RWPE1 (cell line): ENCODE data around the gene ERC2.
"Not testable (repeated sequence)": the region's sequence is repeated elsewhere in the genome, so short reads cannot be mapped to it uniquely, and the experiment has no call there.

Experiments used
- CTCF ChIA-PET: fragments of 350-600 bp; sonication (Branson Sonifier 250); formaldehyde crosslinking; extraction: SDS; loops from one replicate; lab custom pipeline; 2021; lab: Yijun Ruan, JAX
- POLR2A ChIA-PET: fragments of 400-600 bp; formaldehyde crosslinking; extraction: SDS; loops from one replicate; lab custom pipeline; 2020; ENCODE audit warnings: antibody characterized with exemption; ENCODE audit not compliant: low non-redundant PET; lab: Yijun Ruan, JAX
- DNase-seq: peaks from one replicate; pipeline ENCODE4 v3.0.0; 2012; ENCODE audit warnings: low spot score
- H3K27ac ChIP-seq: fragments of 450-650 bp; 2 replicates; pipeline ENCODE4 v1.5.1; 2017
- CTCF ChIP-seq: fragments of 450-650 bp; conservative IDR thresholded peaks from 2 replicates; pipeline ENCODE4 v1.5.1; 2017; ENCODE audit warnings: low read depth, mild to moderate bottlenecking

The ERC2 gene

DNA sequence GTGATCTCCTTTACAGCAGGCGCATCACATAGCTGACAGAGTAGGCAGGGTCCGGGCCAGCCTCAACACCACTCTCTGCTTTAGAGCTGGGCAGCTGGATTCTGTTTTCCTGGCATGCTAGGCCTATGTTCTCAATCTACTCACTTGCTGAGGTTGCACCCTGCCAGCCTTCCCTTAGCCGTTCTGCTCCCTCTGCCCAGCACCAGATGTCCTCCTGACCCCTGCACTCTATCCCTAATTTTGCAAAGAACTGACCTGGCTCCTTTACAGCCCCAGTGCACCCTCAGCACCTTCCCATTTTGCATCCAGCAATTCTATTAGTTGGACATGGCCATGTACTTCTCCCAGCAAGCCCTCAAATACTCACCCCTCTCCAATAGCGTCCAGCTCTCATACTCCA lies 609.5 kb downstream of the ERC2 start:
- H3K27ac ChIP-seq = no peak overlapping the region
- POLR2A ChIA-PET = no interaction called here
- DNase-seq = no peak
- no peak for TF ChIP-seq CTCF
- CTCF ChIA-PET = no interaction called here

DNA sequence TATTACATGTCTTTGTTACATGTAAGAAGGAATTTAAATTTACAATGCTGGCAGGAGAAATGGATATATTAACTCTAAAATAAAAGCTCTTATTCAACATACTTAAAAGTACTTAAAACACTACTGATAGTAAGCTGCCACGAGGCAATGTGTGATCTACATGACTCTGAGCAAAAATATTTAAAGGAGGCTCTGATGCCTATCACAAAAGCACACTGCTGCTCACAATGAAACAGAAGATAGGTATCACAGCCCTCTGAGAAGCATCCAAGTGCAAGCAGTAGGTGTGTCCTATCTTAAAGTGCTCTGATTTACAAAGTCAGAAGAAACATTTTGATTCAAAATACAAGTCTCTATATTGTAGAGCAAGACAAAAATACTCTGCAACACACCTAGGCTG lies 610.0 kb downstream of the ERC2 start:
- no peak for TF ChIP-seq CTCF
- CTCF ChIA-PET = no interaction called here
- DNase-seq = no peak
- POLR2A ChIA-PET = no interaction called here
- no peak overlapping the region for H3K27ac ChIP-seq

DNA sequence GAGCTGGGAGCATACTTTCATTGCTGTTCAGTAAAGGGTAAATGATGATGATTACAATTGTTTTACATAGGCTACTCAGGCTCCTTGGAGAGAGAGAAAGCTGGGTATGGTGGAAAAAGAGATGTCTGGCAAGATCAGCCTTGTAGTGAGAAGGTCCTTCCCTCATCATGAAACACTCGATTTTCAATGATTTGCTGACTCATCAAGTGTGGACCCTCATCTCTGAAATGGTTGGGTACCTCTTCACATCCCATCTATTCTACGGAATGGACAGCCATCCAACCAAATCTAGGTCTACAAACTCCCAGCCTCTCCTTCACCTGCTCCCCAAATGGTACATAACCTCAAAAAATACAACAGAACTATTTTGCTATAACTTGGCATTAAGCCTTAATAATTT lies 610.6 kb downstream of the ERC2 start:
- CTCF ChIA-PET = interaction anchor here (0.6 kb wide), 1 partner anchor 233 kb away, joined by 3 read pairs; no protein-coding TSS in a partner anchor
- no peak for TF ChIP-seq CTCF
- POLR2A ChIA-PET = no interaction called here

DNA sequence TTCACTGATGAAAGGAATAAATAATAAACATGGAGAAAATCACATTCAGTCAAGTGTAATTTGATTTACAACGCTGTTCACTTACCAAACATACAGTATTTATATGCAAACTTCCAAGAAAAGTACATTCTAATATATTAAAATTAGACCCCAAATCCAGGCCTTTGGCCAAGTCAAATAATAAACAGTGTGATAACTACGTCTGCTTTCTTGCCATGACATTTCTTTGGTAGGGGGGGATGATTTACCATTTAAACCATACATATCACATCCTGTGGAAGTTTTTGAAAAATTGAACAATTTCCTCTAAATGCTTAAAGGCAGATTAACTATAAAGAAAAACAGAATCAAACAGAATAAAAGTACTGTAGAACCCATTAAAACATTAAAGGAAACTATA lies 613.0 kb downstream of the ERC2 start:
- POLR2A ChIA-PET = no interaction called here
- no peak for DNase-seq
- no peak for TF ChIP-seq CTCF
- CTCF ChIA-PET = no interaction called here
- H3K27ac ChIP-seq = no peak overlapping the region

More for the DNA sequence above, 610.6 kb downstream of the ERC2 start:
- H3K27ac ChIP-seq = no peak overlapping the region
- DNase-seq = no peak

GRCh38 chr3:55854494-55854893 lies 613.8 kb downstream of the ERC2 start:
- no peak for TF ChIP-seq CTCF
- ChIA-PET CTCF (no interaction called here), POLR2A (no interaction called here)
- no peak for DNase-seq
- no peak overlapping the region for H3K27ac ChIP-seq

GRCh38 chr3:55852326-55852725 lies 615.9 kb downstream of the ERC2 start:
- no peak for TF ChIP-seq CTCF
- no peak for DNase-seq
- CTCF ChIA-PET = no interaction called here
- no peak overlapping the region for H3K27ac ChIP-seq
- POLR2A ChIA-PET = no interaction called here

GRCh38 chr3:55842204-55842603 lies 626.1 kb downstream of the ERC2 start:
- TF ChIP-seq CTCF = no peak
- no peak for DNase-seq
- POLR2A ChIA-PET = no interaction called here
- CTCF ChIA-PET = no interaction called here
- no peak overlapping the region for H3K27ac ChIP-seq

GRCh38 chr3:55831876-55832275 lies 636.4 kb downstream of the ERC2 start:
- H3K27ac ChIP-seq, POLR2A ChIA-PET, CTCF ChIA-PET, DNase-seq: not testable (repeated sequence)
